K562 (cell line): Measurements from ENCODE around the gene COG2. TPM values are rescaled to one million over a fixed set of nuclear protein-coding genes. Genes with fewer than 3 reads are reported as not detected.

Experiments
- ATAC-seq: fragments of 200-7000 bp; cut with Tn5 transposase; 3 replicates; pipeline ENCODE4 v1.9.1; 2020; ENCODE audit warnings: moderate library complexity
- BruUV-seq: library from RNA; stranded (reverse); fragments of 400-500 nt; replicated peaks from 2 replicates; lab custom pipeline; 2021; lab: Mats Ljungman, UMichigan
- CTCF ChIA-PET: fragments of 300-600 bp; formaldehyde crosslinking; extraction: SDS; loops from one replicate; lab custom pipeline; 2021; ENCODE audit warnings: low intra/inter-chr PET ratio; lab: Yijun Ruan, JAX
- POLR2A ChIA-PET: fragments of 300-600, 350-650 bp; sonication (Branson Sonifier 250); formaldehyde crosslinking; extraction: SDS; loops from one replicate; lab custom pipeline; 2021; ENCODE audit warnings: antibody characterized with exemption, inconsistent platforms; lab: Yijun Ruan, JAX
- DNase-seq, 4 experiments: peaks; one replicate each; pipeline versions ENCODE4 v3.0.0 to v3.0.0-alpha.2; 2011 to 2018; ENCODE audit warnings: low spot score in 3 of 4, mixed read lengths in 3 of 4; ENCODE audit errors: extremely low read depth in 1 of 4
- FAIRE-seq: peaks from 2 replicates; lab custom pipeline; 2011; peaks lifted over from hg19 to GRCh38; lab: Jason Lieb, UNC
- H2AFZ ChIP-seq: 2 replicates; pipeline ENCODE4 v1.6.0; 2011; ENCODE audit warnings: low read depth, low read length, control low read depth, inconsistent platforms
- H3K27ac ChIP-seq: fragments of 200-600 bp; 3 replicates; pipeline ENCODE4 v1.8.0; 2011; ENCODE audit warnings: low read depth, mild to moderate bottlenecking, control low read depth, inconsistent platforms, low read length, moderate library complexity, mixed read lengths; ENCODE audit errors: extremely low read depth
- H3K27me3 ChIP-seq, 2 experiments: fragments of 300-600 bp in 1 of 2; 2 replicates in 1 of 2; 3 replicates in 1 of 2; pipeline versions ENCODE4 v1.6.0 to v1.8.0; 2011; ENCODE audit warnings: inconsistent platforms in 2 of 2, low read length in 2 of 2, mild to moderate bottlenecking in 1 of 2, mixed read lengths in 1 of 2, moderate library complexity in 1 of 2; ENCODE audit not compliant: control insufficient read depth in 2 of 2, insufficient read depth in 2 of 2
- H3K36me3 ChIP-seq: fragments of 300-600 bp; 3 replicates; pipeline ENCODE4 v1.8.0; 2011; ENCODE audit warnings: mild to moderate bottlenecking, low read length, inconsistent platforms; ENCODE audit not compliant: control insufficient read depth, insufficient read depth
- H3K4me1 ChIP-seq, 2 experiments: fragments of 200-600 bp in 1 of 2; replicated peaks in 1 of 2; 2 replicates in 1 of 2; 3 replicates in 1 of 2; pipeline versions ENCODE4 v1.5.1 to v1.8.0; 2011; ENCODE audit warnings: inconsistent platforms in 2 of 2, low read length in 2 of 2, mild to moderate bottlenecking in 1 of 2, mixed read lengths in 1 of 2, moderate library complexity in 1 of 2; ENCODE audit not compliant: control insufficient read depth in 2 of 2, insufficient read depth in 2 of 2
- H3K4me2 ChIP-seq: 2 replicates; pipeline ENCODE4 v1.6.1; 2011; ENCODE audit warnings: low read length, control low read depth, inconsistent platforms, mixed read lengths; ENCODE audit not compliant: insufficient read depth
- H3K4me3 ChIP-seq: fragments of 200-600 bp; sonication (generic), shearing (Covaris generic); 2 replicates; pipeline ENCODE4 v1.5.1; 2016; ENCODE audit warnings: control low read depth, inconsistent platforms
- H3K79me2 ChIP-seq: fragments of 200-600 bp; 3 replicates; pipeline ENCODE4 v1.8.0; 2011; ENCODE audit warnings: low read length, inconsistent platforms; ENCODE audit not compliant: control insufficient read depth, insufficient read depth
- H3K9ac ChIP-seq, 2 experiments: 2 replicates each; pipeline versions ENCODE4 v1.6.0 to v1.6.1; 2011; ENCODE audit warnings: low read depth in 2 of 2, low read length in 2 of 2, control low read depth in 1 of 2, inconsistent platforms in 1 of 2, mild to moderate bottlenecking in 1 of 2, mixed read lengths in 1 of 2; ENCODE audit not compliant: insufficient read depth in 1 of 2
- H3K9me1 ChIP-seq: one replicate; pipeline ENCODE4 v1.6.0; 2011; ENCODE audit warnings: inconsistent platforms, mild to moderate bottlenecking, low read length, moderate library complexity; ENCODE audit not compliant: control insufficient read depth, insufficient read depth
- H3K9me3 ChIP-seq: replicated peaks from 2 replicates; pipeline ENCODE4 v1.5.1; 2011; ENCODE audit warnings: low read depth, low read length, inconsistent platforms; ENCODE audit not compliant: control insufficient read depth, insufficient read depth
- H4K20me1 ChIP-seq: replicated peaks from 2 replicates; pipeline ENCODE4 v1.6.1; 2011; ENCODE audit warnings: low read length, inconsistent platforms, mixed read lengths; ENCODE audit not compliant: control insufficient read depth, insufficient read depth
- HINFP ChIP-seq: fragments of 450-650 bp; conservative IDR thresholded peaks from 2 replicates; pipeline ENCODE4 v1.6.1; 2016; ENCODE audit warnings: missing genetic modification characterization, low read depth, mild to moderate bottlenecking, control low read depth, missing compliant biosample characterization
- SMARCE1 ChIP-seq: fragments of 450-650 bp; IDR thresholded peaks from 2 replicates; pipeline ENCODE4 v1.7.1; 2016; ENCODE audit warnings: mild to moderate bottlenecking
- ZNF76 ChIP-seq: fragments of 250-450 bp; sonication (Bioruptor Pico); IDR thresholded peaks from 2 replicates; pipeline ENCODE4 v1.4.0; 2020; ENCODE audit warnings: mild to moderate bottlenecking, moderate library complexity, borderline replicate concordance
- ZNF77 ChIP-seq: fragments of 250-450 bp; sonication (Bioruptor Pico); IDR thresholded peaks from 2 replicates; pipeline ENCODE4 v1.5.0; 2020
- WGBS: fragments of 100-300 bp; shearing (Covaris generic); methylation state at CpG from one replicate; pipeline ENCODE4 v1.1.6; 2016; ENCODE audit warnings: low coverage, mixed read lengths; ENCODE audit not compliant: insufficient coverage; ENCODE audit errors: missing lambda C conversion rate; 5-methylcytosine and 5-hydroxymethylcytosine counted together
- in situ Hi-C: fragments of 300-500 bp; cut with MboI; formaldehyde crosslinking; loops from 4 replicates; pipeline ENCODE4 v1.15.0; 2018; ENCODE audit warnings: inconsistent platforms, mixed read lengths
- intact Hi-C: fragments of 100-400 bp; cut with micrococcal nuclease; formaldehyde crosslinking; loops from 2 replicates; pipeline ENCODE4 v1.14.2; 2022
- polyA plus RNA-seq, 8 experiments: library from polyadenylated mRNA; depleted of rRNA in 4 of 8; stranded (reverse) in 5 of 8; unstranded in 3 of 8; fragments of >200 nt; fragmentation: Nextera tagmentation in 2 of 8; fragmentation: Illumina TruSeq in 1 of 8; extraction: Ambion mirVana in 2 of 8; extraction: Trizol in 1 of 8; gene quantifications; 2 replicates each; pipeline versions ENCODE4 v1.2.1 to v1.2.3, GENCODE V29; 2011 to 2014; ENCODE audit warnings: inconsistent platforms in 1 of 8, missing spikeins in 1 of 8
- total RNA-seq, 7 experiments: library from RNA; depleted of rRNA in 6 of 7; stranded (reverse); fragments of >200 nt in 6 of 7; fragmentation: Illumina TruSeq in 2 of 7; extraction: Trizol in 2 of 7; gene quantifications; 2 replicates each; pipeline versions ENCODE4 v1.2.1 to v1.2.3, GENCODE V29; 2011 to 2021; ENCODE audit warnings: low replicate concordance in 1 of 7

COG2 gene
- total and polyA plus RNA-seq, 9 of the 15 experiments (the other 6 are each of a cell fraction or from before 2014, with no cell fraction given): 22.0 to 51.7 (median 33.3) TPM

GRCh38 chr1:230711245-230711644, 69.0 kb downstream of the COG2 start:
- ChIA-PET CTCF (no interaction called here), POLR2A (interaction anchor here (0.6 to 1.4 kb wide), 5 partner anchors 23 to 258 kb away, joined by 3 to 4 read pairs (median 3); no protein-coding TSS in a partner anchor)
- Histone ChIP-seq H3K79me2 (no peaks in the 10 kb centered on the region), H3K9me1 (no peaks in the 10 kb centered on the region), H3K4me2 (no peak overlapping the region), H3K27ac (no peak overlapping the region), H3K36me3 (no peaks in the 10 kb centered on the region), H3K4me1 (peaks cover 0 to 12% of the 10 kb centered on the region in 2 experiments; a peak in 2 of 5 replicates), H2AFZ (no peak overlapping the region), H4K20me1 (peaks cover 4% of the 10 kb centered on the region; the same call in 1 of the 2 replicates), H3K27me3 (peaks cover 51 to 84% of the 10 kb centered on the region in 2 experiments), H3K9me3 (no peaks in the 10 kb centered on the region), H3K4me3 (no peak overlapping the region), H3K9ac (no peak overlapping the region)
- ATAC-seq: no peak
- no peak for TF ChIP-seq ZNF76 (CRISPR knock-in tag)
- TF ChIP-seq HINFP (tag): peak; percentile 41; the same call in 1 of the 2 replicates
- no peak for TF ChIP-seq SMARCE1
- TF ChIP-seq ZNF77 (CRISPR knock-in tag): no peak
- DNase-seq: no peak
- in situ Hi-C loops (no loop called here), intact Hi-C loops (no loop called here)
- 0% methylated on average over 3 of the region's 3 CpGs for WGBS
- no peak for FAIRE-seq
- BruUV-seq: no TSS peak
